Measurements from ENCODE around the gene TMEM248. TPM values are rescaled to one million over a fixed set of nuclear protein-coding genes. Genes with fewer than 3 reads are reported as not detected.
"Not testable (repeated sequence)": the region's sequence is repeated elsewhere in the genome, so short reads cannot be mapped to it uniquely, and the experiment has no call there.

The TMEM248 gene
- total RNA-seq, 3 donors from 2014 or later (not counting 1 experiment from before 2014, with no cell fraction given), result 97.3 to 105 (median 103) TPM

- Histone ChIP-seq H3K27me3 (ENCODE audit: control insufficient read depth, insufficient read depth, low read length) (no peaks in the 10 kb centered on the region), H3K4me1 (ENCODE audit: control insufficient read depth, insufficient read depth, low read length) (no peaks in the 10 kb centered on the region), H3K9me3 (ENCODE audit: control insufficient read depth, insufficient read depth, low read length) (no peaks in the 10 kb centered on the region), H3K4me3 (ENCODE audit: low read length) (no peak overlapping the region), H3K36me3 (ENCODE audit: control insufficient read depth, insufficient read depth, low read length) (no peaks in the 10 kb centered on the region), H3K27ac (ENCODE audit: low read length) (no peak overlapping the region)
- no peak for TF ChIP-seq CTCF (IDR thresholded peaks at IDR 0.05)
- H3K27me3 Mint-ChIP-seq (ENCODE audit: low read depth in 2 of 2), result no peaks in the 10 kb centered on the region
- no peaks in the 10 kb centered on the region for H3K9me3 Mint-ChIP-seq
- H3K4me1 Mint-ChIP-seq, result no peaks in the 10 kb centered on the region
- no peak overlapping the region for H3K27ac Mint-ChIP-seq
- WGBS (ENCODE audit: insufficient coverage), result 49% methylated on average over 3 of the region's 4 CpGs
- DNase-seq (no peak), ATAC-seq (no peak)
- no peaks in the 10 kb centered on the region for H3K36me3 Mint-ChIP-seq
- H3K4me3 Mint-ChIP-seq, result no peak overlapping the region
- intact Hi-C loops (cut with micrococcal nuclease), result no loop called here
These were observed 43.4 kb downstream of the TMEM248 start for GRCh38 chr7:66964411-66964810.

- Mint-ChIP-seq H3K27ac (no peak overlapping the region), H3K9me3 (no peaks in the 10 kb centered on the region), H3K36me3 (no peaks in the 10 kb centered on the region), H3K4me1 (no peaks in the 10 kb centered on the region), H3K27me3 (ENCODE audit: low read depth in 2 of 2) (no peaks in the 10 kb centered on the region), H3K4me3 (no peak overlapping the region)
- no peaks in the 10 kb centered on the region for H3K4me1 ChIP-seq (ENCODE audit: control insufficient read depth, insufficient read depth, low read length)
- no peaks in the 10 kb centered on the region for H3K36me3 ChIP-seq (ENCODE audit: control insufficient read depth, insufficient read depth, low read length)
- no peak for DNase-seq
- no peak overlapping the region for H3K4me3 ChIP-seq (ENCODE audit: low read length)
- no peak overlapping the region for H3K27ac ChIP-seq (ENCODE audit: low read length)
- 87% methylated on average over 6 of the region's 6 CpGs for whole genome bisulfite sequencing (ENCODE audit: insufficient coverage)
- intact Hi-C loops (cut with micrococcal nuclease), result no loop called here
- no peaks in the 10 kb centered on the region for H3K27me3 ChIP-seq (ENCODE audit: control insufficient read depth, insufficient read depth, low read length)
- ATAC-seq, result no peak
- no peaks in the 10 kb centered on the region for H3K9me3 ChIP-seq (ENCODE audit: control insufficient read depth, insufficient read depth, low read length)
- TF ChIP-seq CTCF (IDR thresholded peaks at IDR 0.05), result no peak
These were observed 46.0 kb downstream of the TMEM248 start for GRCh38 chr7:66967029-66967428.

GRCh38 chr7:66969001-66969400 is 48.0 kb downstream of the TMEM248 start:
- H3K9me3 Mint-ChIP-seq; H3K4me3 ChIP-seq (ENCODE audit: low read length); H3K4me3 Mint-ChIP-seq; H3K4me1 ChIP-seq (ENCODE audit: control insufficient read depth, insufficient read depth, low read length); DNase-seq; H3K27me3 Mint-ChIP-seq (ENCODE audit: low read depth in 2 of 2); H3K4me1 Mint-ChIP-seq; H3K36me3 Mint-ChIP-seq; ATAC-seq; H3K27me3 ChIP-seq (ENCODE audit: control insufficient read depth, insufficient read depth, low read length); H3K27ac Mint-ChIP-seq; intact Hi-C loops (cut with micrococcal nuclease); H3K9me3 ChIP-seq (ENCODE audit: control insufficient read depth, insufficient read depth, low read length); H3K36me3 ChIP-seq (ENCODE audit: control insufficient read depth, insufficient read depth, low read length); H3K27ac ChIP-seq (ENCODE audit: low read length): not testable (repeated sequence)
- WGBS (ENCODE audit: insufficient coverage), result 94% methylated on average over 5 of the region's 5 CpGs

- no peak for ATAC-seq
- WGBS (ENCODE audit: insufficient coverage), result 94% methylated on average over 5 of the region's 5 CpGs
These were observed 49.3 kb downstream of the TMEM248 start for GRCh38 chr7:66970310-66970709.

More at GRCh38 chr7:66970310-66970709, 49.3 kb downstream of the TMEM248 start:
- H3K27me3 Mint-ChIP-seq (ENCODE audit: low read depth in 2 of 2), result no peaks in the 10 kb centered on the region
- DNase-seq, result no peak
- H3K36me3 Mint-ChIP-seq, result no peaks in the 10 kb centered on the region
- TF ChIP-seq CTCF (IDR thresholded peaks at IDR 0.05), result no peak
- no peaks in the 10 kb centered on the region for H3K4me1 ChIP-seq (ENCODE audit: control insufficient read depth, insufficient read depth, low read length)
- H3K4me3 Mint-ChIP-seq, result no peak overlapping the region
- H3K9me3 Mint-ChIP-seq, result no peaks in the 10 kb centered on the region
- no peaks in the 10 kb centered on the region for H3K9me3 ChIP-seq (ENCODE audit: control insufficient read depth, insufficient read depth, low read length)
- H3K27me3 ChIP-seq (ENCODE audit: control insufficient read depth, insufficient read depth, low read length), result no peaks in the 10 kb centered on the region
- intact Hi-C loops (cut with micrococcal nuclease), result no loop called here
- H3K36me3 ChIP-seq (ENCODE audit: control insufficient read depth, insufficient read depth, low read length), result no peaks in the 10 kb centered on the region
- H3K27ac ChIP-seq (ENCODE audit: low read length), result no peak overlapping the region
- H3K4me1 Mint-ChIP-seq, result no peaks in the 10 kb centered on the region
- H3K27ac Mint-ChIP-seq, result no peak overlapping the region
- no peak overlapping the region for H3K4me3 ChIP-seq (ENCODE audit: low read length)
